ENCODE measurements around the gene KRT80.

The KRT80 gene

DNA sequence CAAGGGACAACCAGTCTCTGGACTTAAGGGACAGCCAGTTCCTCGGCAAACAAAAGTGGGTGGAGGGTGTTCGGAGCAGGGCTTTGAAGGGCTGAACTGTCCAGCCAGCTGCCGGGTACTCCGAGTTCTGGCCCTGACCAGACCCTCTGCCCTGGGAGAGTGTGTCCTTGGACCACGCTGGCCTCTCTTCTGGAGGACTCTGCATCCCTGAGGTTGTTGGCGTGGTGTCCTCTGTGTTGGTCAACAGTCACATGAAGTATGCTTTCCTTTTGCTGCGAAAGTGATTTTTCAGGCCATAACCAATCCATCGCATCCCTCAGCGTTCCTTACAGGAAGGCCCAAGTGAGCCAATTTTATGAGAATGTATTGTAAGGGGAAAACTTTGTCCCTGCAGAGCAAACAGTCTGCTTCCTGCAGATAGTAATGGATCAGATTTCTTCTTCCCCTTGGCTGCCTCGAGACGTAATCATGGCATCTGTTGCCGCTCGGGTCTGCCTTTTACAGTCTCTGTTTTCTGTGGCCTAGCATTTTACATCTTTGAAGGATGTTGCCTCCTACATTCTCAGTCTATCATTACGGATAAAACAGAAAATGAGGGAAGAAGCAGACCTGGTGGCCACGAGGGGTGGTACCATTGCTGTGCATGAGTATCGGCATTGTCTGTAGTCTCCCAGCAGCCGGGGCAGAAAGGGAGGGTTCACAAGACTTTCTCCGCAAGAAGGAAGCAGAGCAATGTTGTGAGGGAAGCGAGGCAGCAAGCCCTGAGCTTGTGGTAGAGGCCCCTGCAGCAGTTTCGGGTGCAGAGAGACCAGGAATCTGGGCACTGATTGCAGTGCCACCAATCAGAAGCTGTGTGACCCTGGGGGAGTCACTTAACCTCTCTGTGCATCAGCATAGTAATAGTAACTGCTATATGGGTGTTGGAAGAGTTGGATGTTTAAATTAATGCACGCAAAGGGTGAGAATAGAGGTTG lies 64.9 kb downstream of the KRT80 start:
- DNase-seq = no peak

- no peak for DNase-seq
These were observed 65.7 kb downstream of the KRT80 start for GRCh38 chr12:52126050-52126604.

DNA sequence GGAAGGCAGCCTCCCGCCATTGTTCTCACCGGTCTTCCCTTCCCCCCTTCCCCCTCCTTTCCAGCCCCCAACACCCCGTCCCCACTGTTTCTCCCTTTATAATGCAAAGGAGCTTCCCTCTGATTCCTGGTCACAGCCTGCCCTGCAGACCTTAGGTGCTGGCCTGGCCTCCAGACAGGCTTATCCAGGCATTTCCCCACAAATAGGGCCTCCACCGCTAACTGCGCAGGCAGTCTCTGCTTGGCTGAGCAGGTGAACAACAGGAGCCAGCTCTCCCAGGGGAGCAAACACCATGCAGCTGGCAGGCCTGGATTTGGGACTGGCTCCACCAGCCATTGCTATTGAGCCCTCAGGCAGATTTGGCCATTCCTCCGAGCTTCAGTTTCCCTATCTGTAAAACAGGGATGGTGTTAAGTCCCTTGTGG lies 66.3 kb downstream of the KRT80 start:
- DNase-seq = no peak

DNA sequence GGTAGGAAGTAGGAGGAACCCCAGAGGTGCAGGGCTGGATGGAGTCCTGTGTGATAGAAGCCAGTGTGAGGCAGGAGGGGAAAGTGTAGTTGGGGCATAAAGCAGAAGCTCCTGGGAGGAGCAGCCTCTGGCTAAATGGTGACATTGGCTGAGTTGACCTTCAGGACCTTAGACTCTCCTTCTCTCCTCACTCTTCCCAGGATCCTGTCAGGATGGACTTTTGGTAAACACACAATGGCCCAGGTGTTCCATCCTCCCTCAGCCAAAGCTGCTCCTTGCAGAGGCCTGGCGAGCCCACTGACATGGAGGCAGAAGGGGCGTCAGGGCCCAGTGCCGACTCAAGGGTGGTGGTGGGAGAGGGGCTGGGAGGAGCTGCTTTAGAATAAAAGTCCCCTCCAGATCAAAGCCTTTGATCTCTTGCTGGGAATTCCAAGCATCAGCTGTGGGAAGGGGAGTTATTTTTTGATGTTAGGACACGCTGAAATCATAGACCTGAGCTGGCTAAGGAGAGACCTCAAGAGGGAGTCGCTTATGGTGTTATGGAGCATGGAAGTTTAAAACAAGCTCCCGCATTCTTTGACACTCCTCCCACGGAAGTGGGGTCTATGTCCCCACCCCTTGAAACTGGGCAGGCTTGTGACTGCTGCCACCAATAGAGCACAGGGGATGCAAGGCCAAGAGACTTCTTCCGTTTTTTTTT lies 68.2 kb downstream of the KRT80 start:
- no peak for DNase-seq

- DNase-seq = no peak
These were observed 68.9 kb downstream of the KRT80 start for GRCh38 chr12:52122904-52123303.

- DNase-seq = no peak
These were observed 69.3 kb downstream of the KRT80 start for GRCh38 chr12:52122540-52122871.

DNA sequence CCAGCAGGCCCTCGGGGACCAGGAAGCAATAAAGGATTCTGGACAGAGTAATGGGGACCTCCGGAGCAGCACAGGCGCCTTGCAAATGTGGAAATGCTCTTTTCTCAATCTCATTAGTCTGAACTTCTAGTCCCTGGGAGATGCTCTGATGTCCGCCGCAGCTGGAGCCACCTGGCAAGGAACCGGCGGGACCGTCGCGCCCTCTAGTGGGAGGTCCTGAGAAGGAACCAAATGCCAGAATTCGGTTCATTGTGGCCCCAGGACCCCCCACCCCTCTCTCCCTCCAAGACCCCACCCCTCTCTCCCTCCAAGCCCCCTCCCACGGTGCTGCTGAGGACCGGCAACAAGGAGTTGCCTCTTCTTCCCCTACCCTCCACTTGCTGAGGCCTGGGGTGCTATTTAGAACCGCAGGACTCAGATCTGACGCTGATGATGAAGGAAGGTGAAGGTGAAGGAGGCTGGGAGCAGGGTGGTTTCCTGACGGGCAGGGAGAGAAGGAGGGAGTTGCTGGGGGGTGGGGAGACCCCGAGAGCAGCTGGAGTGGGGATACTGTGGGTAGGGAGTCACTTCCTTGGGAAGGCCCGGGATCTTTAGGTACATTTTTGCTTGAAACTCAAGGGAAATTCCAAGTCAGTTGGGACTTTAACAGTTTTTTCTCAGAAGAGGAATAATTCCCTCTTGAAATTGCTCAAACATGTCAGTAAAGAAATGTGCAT lies 69.8 kb downstream of the KRT80 start:
- DNase-seq = no peak

GRCh38 chr12:52120951-52121823 lies 70.6 kb downstream of the KRT80 start:
- DNase-seq = no peak

DNA sequence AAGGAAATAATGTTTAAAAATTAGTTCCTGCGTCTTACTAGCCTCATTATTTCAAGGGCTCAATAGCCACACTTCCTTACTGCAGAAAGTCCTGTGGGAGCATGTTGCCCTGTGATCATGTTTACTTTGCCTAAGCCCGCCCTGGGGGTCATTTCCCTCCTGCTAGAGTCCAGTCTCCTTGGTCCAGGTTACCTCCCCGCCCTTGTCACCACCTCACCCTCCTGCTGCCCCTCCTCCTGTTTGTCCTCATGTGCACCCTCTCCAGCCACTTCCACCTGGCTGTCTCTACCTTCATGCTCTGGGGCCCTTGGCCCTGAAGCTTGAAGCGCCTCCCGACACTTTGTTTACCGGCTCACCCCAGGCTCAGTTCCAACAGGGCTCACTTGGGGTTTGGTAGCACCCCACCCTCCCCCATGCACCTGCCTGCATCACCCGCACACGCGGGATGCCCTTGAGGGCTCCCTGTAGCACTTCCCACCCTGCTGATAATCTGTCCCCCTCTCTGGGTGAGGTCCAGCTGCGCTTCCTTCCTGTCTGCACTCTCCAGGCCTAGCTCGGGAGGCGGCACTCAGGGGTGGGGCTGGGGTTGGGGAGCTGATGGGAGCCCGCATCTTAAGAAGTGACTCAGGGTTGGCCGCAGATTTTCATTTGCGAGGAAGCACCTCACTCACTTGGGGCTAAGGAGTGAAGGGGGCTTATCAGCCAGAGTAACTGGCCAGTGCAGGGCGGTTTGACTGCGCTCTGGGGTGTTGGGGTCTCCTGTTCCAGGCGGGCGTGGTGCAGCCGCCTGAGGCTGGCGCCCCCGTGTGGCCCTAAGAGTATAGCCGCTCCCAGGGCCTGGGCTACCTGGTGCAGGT lies 72.2 kb downstream of the KRT80 start:
- no peak for DNase-seq

Data from SIG-M5 (cell line).